DMS 273 treated with DMSO at 0.1 percent for 48 hours (cell line): ENCODE data around the gene NOD2.

Source experiments
- DNase-seq: peaks from one replicate; lab custom pipeline; 2025; lab: John Stamatoyannopoulos, UW

Gene NOD2

GRCh38 chr16:50717494-50717893 lies 24.1 kb downstream of the NOD2 start:
- DNase-seq: no peak

DNA sequence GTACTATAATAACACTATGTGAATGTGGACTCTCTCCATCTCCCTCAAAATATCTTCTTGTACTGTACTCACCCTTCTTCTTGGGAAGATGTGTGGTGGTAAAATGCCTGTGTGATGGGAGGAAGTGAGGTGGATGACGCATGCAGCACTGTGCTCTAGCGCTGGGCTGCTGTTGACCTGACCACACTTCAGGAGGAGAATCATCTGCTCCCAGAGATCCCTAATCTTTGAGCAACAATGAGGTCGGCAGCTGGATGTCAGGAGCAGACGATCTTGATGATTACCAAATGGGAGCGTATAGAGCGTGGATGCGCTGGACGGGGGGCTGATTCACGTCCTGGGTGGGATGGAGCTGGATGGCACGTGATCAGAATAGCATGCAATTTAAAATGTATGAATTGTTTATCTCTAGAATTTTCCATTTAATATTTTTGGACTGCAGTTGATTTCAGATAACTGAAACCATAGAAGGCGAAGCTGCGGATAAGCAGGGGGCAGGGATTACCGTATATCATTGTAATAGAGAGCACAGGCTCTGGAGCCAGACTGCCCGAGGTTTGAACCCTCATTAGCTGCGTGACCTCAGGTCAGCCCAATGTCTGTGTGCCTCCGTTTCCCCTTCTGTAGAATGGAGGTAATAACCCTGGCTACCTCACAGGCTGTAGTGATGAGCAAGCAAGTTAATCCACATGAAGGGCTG lies 24.8 kb downstream of the NOD2 start:
- no peak for DNase-seq

DNA sequence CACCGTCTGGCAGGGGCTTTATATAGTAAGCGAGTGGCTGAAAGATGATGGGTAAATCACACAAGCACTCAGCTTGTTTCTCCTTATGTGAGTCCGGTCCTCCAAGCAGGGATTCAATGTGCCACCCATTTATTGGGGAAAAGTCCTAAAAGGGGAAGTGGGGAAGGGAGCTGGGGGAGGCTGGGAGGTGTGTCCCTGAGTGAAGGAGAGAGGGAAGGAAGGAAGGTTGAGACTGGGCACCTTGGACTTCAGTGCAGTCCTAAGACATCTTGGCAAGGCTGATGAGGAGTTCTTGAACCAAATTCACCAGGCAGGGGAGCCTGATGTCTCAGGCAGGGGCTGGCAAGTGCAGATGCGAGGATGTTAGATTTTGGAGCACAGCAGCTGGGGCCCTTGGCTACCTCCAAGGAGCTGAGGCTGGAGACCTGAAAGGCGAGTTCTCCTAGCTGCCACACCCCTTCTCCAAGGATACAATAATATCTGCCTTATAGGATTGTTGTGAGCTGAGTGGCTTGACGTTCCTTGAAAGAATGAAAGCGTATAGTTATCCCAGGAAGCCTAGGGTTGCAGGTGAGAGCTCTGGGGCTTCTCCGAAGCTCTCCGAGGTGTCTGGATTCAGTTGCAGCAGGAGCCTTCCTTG lies 25.5 kb downstream of the NOD2 start:
- no peak for DNase-seq

DNA sequence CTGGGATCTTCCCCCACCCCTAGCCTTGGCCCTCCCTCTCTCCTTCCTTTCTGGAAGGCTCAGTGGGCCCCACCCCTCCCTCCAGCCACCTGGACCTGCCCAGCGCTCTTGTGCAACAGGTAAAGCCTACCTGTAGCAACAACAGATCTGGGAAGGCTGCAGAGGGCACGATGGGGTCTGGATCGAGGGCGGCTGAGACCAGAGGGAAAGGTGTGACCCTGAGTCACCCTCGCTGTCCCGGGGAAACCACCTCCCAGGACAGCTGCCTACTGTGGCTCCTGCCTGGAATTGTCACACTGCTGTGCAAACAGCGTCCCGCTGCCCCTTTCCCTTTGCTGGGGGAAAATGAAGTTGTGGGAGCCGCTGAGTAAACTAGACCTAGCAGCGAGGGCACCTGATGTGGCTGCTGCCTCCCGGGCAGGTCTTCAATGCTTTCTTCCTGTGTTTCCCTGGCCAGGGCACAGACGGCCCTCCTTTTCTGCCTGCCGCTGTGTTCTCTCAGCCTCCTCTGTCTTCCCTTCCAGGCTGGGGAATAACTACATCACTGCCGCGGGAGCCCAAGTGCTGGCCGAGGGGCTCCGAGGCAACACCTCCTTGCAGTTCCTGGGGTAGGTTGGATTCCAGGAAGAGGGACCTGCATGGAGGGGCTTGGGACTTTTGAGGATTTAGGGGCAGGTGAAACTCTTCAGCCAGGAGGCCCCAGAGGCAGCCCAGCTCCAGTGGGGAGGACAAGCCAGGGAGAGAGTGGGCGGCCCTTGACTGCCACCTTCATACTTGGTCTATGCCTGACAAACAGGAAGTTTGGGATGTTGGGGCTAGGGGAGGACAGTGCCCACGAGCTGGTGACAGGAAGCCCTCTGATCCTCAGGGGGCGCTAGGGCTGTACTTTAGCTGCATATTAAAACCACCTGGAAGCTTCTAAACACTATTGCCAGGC lies 26.3 kb downstream of the NOD2 start:
- no peak for DNase-seq

DNA sequence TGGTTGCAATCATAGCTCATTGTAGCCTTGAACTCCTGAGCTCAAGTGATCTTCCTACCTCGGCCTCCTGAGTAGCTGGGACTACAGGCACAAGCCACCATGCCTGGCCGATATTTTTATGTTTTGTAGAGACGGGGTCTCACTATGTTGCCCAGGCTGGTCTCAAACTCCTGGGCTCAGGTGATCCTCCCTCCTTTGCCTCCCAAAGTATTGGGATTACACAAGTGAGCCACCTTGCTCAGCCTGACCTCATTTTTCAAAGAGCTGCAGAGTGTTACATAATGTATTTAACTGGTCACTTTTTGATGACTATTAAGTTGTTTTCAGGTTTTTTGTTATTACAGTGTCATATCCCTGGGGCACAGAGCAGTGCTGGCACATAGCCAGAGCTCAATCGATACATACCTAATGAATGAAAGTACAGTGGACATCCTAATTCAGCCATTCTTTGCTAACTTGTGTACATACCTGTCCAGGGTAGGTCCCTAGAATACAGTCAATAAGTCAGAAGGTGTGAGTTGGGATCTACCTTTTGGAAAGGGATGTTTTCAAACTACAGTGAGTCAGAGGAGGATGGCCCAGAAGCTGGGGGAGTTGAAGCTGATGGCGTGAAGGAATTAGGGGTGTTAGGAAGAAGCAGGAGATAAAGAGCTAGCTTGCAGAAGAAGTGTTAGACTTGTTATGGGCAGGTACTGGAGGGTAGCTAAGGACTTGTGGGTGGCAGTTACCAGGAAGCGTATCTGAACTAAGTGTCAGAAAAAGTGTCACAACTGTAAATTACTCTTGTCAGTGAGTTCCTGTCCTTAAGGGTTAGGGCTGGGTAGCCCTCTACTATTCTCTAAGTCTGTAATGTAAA lies 28.4 kb downstream of the NOD2 start:
- DNase-seq: no peak

DNA sequence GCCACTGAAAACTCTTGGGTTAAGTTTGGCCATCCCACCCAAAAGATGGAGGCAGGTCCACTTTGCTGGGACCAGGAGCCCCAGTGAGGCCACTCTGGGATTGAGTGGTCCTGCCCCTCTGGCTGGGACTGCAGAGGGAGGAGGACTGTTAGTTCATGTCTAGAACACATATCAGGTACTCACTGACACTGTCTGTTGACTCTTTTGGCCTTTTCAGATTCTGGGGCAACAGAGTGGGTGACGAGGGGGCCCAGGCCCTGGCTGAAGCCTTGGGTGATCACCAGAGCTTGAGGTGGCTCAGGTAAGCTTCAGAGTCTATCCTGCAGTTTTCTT lies 29.0 kb downstream of the NOD2 start:
- DNase-seq: no peak

GRCh38 chr16:50722960-50723359 lies 29.6 kb downstream of the NOD2 start:
- DNase-seq: no peak

GRCh38 chr16:50724306-50724705 lies 30.9 kb downstream of the NOD2 start:
- DNase-seq: no peak

GRCh38 chr16:50731130-50731988 lies 38.0 kb downstream of the NOD2 start:
- DNase-seq: no peak

DNA sequence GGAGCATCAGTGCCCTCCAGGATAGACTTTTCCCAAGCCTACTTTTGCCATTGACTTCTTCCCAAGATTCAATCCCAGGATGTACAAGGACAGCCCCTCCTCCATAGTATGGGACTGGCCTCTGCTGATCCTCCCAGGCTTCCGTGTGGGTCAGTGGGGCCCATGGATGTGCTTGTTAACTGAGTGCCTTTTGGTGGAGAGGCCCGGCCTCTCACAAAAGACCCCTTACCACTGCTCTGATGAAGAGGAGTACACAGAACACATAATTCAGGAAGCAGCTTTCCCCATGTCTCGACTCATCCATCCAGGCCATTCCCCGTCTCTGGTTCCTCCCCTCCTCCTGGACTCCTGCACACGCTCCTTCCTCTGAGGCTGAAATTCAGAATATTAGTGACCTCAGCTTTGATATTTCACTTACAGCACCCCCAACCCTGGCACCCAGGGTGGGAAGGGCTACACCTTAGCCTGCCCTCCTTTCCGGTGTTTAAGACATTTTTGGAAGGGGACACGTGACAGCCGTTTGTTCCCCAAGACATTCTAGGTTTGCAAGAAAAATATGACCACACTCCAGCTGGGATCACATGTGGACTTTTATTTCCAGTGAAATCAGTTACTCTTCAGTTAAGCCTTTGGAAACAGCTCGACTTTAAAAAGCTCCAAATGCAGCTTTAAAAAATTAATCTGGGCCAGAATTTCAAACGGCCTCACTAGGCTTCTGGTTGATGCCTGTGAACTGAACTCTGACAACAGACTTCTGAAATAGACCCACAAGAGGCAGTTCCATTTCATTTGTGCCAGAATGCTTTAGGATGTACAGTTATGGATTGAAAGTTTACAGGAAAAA lies 38.8 kb downstream of the NOD2 start:
- DNase-seq: no peak

DNA sequence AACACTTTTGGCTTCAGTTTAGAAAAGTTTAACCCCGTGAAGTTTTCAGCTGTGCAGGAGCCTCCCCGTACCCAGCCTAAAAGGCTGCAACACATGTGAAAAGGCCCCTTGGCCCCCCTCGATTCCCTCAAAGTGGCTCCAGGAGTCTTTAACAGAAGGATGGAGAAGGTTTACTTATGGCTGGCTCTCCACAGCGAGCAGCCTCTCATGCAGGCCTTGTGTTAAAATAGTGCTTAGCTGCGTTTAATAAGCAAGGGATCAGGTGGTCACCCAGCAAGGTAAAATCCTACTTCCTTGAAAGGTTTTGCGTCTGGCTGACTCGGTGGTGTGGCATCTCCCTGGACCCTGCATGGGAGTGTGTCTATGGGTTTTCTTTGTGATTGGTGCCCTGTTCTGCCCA lies 40.1 kb downstream of the NOD2 start:
- no peak for DNase-seq

GRCh38 chr16:50735629-50736122 lies 42.3 kb downstream of the NOD2 start:
- DNase-seq: no peak

- DNase-seq: no peak
Observed at GRCh38 chr16:50736448-50736847, 43.0 kb downstream of the NOD2 start.

DNA sequence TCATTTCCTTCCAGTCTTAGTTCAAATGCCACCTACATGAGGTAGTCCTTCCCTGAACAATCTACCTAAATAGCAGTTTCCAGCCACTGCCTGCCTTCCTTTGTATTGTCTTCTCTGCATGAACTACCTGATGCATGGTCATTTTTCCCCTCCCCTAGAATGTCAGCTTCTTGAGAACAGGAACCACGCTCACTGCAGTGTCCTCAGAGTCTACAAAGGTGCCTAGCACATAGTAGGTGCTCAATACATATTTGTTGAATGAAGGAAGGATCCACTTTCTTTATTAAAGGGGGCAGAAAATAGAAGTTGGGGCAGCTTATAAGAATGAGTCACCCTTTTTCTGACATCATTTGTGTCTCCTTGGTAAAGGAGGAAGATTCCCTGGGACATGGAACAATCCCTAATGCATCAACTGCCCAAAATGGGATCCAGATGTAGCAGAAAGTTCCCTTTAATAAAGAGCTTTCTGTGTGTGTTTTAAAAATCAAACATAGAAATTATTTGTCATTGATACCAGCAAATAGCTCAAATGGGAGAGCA lies 44.1 kb downstream of the NOD2 start:
- DNase-seq: no peak

DNA sequence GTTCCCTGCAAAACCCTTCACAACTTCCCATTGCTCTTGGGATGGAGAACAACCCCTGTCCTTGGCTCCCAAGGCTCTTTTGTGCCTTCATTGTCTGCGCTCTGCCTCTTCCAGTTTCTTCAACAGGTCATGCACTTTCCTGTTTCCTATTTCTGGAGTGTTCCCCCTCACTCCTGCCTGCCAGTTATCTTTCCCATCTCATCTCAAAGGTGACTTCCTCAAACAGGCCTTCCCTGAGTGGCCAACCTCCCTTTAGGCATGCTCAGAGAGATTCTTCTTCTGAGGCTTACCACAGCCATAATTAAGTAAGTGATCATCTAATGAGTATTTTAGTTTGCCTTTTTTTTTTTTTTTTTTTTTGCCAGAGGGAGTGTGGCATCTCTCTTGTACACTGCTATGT lies 45.6 kb downstream of the NOD2 start:
- DNase-seq: no peak

DNA sequence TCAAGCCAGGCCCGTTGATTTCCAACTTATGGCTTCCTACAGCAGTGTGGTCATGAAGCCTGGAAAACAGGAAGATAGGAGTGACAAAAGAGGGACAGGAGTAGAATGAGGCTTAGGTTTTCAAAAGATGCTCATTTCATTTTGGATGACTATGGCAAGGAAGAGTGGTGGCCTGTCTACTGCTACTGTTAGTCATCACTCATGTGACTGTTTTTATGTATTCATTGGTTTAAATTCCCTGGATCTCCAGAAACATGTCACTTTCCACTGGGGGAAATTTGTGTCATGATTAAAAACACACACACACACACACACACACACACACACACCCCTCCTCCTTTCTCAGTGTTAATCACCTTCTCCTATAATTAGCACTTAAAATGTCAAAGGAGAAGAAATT lies 47.3 kb downstream of the NOD2 start:
- DNase-seq: no peak

- peak; percentile 49 for DNase-seq
Observed at GRCh38 chr16:50741225-50741780, 47.9 kb downstream of the NOD2 start.

DNA sequence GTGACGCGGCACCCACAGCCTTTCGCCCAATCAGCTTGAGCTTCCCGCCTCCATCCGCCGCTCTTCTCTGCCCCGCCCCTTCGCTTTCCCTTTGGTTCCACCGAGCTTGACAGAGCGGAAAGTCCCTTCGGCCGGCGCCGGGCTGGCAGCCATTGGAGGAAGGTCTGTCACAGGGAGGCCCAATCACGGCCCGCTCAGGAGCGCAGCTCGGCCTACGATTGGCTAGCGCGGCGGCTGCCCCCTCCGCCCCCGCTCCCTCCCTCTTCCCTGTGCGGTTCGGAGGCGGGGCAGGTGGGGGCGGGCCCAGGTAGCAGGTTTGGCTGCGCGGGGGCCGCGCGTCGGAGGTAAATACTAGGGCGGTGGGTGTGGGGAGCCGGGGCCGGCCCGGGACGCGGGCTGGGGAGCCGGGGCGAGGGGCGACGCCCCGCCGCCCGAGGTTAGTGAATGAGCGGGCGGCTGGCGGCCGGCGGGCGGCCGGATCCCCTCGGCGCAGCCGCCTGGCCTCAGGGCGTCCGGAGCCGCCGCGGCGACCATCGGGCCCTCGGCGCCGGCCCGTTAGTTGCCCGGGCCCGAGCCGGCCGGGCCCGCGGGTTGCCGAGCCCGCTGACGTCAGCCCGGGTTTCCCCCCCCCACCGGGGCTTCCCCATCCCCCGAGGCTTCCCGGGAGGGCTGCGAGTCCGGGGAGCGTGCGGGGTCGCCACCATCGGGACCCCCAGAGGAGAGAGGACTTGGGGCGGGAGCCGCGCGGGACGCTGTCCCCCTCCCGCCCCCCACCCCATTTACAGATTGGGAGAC lies 48.6 kb downstream of the NOD2 start, which contains the start of gene CYLD:
Gene CYLD (plus strand): TSS at position 306 of the 795 bp plus-strand sequence. CDS start 7,613 bp downstream, outside the sequence.
- peak; percentile 97 for DNase-seq
